COLO668 (cell line): ENCODE data around the gene HDAC4.
"Not testable (repeated sequence)": the region's sequence is repeated elsewhere in the genome, so short reads cannot be mapped to it uniquely, and the experiment has no call there.

ENCODE experiments used
- DNase-seq: peaks from one replicate; lab custom pipeline; 2025; ENCODE audit not compliant: unreplicated experiment; lab: John Stamatoyannopoulos, UW

Gene HDAC4

DNA sequence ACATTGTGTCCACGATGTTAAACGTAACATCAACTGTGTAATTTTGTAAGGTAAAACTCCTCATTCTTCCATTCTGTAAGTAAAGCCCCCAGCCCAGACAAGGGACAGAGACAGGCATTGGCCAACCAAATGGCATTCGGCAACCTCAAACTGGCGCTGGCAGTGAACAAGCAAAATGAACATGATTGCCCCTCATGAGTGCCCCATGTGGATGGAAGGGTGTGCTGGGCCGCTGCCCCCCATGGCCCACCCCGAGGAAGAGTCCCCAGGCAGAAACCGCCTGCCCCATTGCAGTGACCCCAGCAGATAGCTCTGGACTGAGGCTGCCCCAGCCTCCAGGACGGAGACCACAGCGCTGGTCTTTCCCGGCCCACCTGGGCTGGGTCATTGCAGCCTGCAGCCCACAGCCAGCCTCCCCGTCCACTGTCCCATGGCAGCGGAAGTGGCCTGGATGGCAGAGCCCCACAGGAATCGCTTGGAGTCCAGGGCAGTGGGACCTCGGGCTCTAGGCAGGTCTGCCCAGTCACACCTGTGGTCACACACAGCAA, 220.2 kb downstream of the HDAC4 start:
- DNase-seq = no peak

GRCh38 chr2:239179851-239180371, 220.9 kb downstream of the HDAC4 start:
- DNase-seq = no peak

DNA sequence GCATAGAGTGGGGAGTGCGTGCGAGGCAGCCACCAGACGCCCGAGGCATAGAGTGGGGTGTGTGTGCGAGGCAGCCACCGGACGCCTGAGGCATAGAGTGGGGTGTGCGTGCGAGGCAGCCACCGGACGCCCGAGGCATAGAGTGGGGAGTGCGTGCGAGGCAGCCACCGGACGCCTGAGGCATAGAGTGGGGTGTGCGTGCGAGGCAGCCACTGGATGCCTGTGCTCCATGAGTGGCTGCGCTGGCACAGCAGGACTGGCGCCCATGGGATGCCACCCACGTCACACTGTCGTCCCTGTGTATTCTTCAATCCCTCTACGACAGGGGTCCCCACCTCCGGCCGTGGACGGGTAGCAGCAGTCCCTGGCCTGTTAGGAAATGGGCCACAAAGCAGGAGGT, 221.9 kb downstream of the HDAC4 start:
- DNase-seq = no peak

DNA sequence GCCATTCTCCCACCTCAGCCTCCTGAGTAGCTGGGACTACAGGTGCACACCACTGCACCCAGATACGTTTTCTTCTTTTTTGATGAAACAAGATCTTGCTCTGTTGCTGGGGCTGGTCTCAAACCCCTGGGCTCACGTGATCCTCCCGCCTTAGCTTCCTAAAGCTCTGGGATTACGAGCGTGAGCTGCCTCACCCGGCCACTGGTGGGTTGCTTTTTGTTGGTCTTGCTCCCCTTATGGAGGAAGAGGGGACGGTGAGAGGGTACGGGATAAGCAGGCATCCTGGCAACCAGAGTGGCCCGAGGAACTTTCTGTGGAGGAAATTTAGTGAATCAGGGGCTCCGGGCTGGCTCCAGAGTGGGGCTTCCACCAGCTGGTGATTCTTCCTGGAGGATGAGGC, 222.3 kb downstream of the HDAC4 start:
- DNase-seq = no peak

DNA sequence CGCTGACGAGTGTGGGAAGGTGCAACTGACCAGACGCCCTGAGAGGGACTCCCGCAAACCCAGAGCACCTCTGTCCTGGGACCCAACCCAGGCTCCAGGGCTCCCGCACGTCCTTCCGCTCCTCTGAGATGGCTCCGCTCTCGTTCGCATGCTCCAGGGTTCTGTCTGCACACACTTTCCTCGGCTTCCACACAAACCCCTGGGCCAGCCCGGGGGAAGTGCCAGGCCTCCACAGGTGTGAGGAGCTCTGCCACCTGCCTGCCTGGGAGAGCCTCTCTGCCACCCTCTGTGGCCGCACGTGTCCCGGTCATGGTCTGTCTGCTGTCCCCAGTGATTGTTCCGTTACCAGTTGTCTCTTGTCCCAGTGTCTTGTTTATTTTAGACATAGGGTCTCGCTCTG, 222.9 kb downstream of the HDAC4 start:
- no peak for DNase-seq

- no peak for DNase-seq
Measured at GRCh38 chr2:239177325-239177724, 223.5 kb downstream of the HDAC4 start.

DNA sequence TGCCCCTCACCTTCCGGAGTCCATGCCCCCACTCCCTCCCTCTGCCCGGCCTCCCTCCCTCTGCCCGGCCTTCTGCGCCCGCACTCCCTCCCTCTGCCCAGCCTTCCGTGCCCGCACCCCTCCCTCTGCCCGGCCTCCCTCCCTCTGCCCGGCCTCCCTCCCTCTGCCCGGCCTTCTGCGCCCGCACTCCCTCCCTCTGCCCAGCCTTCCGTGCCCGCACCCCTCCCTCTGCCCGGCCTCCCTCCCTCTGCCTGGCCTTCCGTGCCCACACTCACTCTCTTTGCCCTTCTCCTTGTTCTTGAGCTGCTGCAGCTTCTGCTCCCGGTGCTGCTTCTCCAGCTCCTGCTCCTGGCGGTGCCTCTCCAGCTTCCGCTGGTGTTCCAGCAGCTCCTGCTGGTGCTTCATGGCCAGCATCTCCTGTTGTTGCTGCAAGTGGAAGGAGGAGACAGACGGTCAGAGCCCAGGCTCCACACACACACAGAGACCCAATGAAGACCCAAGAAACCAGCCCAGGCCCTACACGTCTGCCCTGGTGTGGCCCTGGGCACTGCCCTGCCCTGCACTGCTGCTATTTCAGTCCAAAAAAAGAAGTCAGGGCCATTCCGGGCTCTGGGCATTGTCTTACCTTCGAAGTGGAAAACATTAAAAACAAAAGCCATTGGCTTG, 224.5 kb downstream of the HDAC4 start:
- DNase-seq = not testable (repeated sequence)

- no peak for DNase-seq
Measured at GRCh38 chr2:239175181-239175580, 225.6 kb downstream of the HDAC4 start.

- DNase-seq = no peak
Measured at GRCh38 chr2:239173301-239173700, 227.5 kb downstream of the HDAC4 start.

- DNase-seq = no peak
Measured at GRCh38 chr2:239171643-239172042, 229.2 kb downstream of the HDAC4 start.

DNA sequence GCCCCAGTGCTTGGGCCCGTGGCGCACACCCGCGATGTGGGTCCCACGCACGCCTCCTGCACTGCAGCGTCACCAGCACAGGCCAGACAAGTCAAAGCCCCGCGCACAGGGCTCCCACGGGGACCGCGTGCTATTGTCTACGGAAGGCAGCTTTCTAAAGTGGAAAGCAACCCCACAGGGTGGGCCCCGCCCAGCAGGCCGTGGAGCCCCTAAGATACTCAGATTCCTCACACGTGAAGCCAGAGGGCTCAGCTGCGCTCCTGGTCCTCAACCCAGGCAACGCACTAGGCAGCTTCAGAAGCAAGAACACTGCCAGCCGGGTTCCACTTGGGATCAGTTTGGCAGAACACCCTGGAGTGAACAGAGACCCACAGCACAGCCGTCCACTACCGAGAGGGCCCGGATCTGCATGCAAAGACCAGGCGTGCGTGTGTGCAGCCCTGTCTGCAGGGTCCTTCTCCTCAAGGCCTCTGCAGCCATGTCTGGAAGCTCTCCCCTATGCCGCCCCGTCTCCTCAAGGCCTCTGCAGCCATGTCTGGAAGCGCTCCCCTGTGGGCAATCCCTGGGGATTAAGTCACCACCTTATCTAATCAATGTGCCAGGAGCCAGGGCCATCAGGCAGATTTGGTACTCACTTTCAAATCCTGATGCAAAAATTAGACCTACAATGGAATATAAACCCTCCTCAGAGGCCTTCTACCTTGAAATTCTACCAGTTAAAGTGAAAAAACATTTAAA, 231.3 kb downstream of the HDAC4 start:
- no peak for DNase-seq

GRCh38 chr2:239168575-239168974, 232.2 kb downstream of the HDAC4 start:
- no peak for DNase-seq

- no peak for DNase-seq
Measured at GRCh38 chr2:239167766-239168444, 232.9 kb downstream of the HDAC4 start.

DNA sequence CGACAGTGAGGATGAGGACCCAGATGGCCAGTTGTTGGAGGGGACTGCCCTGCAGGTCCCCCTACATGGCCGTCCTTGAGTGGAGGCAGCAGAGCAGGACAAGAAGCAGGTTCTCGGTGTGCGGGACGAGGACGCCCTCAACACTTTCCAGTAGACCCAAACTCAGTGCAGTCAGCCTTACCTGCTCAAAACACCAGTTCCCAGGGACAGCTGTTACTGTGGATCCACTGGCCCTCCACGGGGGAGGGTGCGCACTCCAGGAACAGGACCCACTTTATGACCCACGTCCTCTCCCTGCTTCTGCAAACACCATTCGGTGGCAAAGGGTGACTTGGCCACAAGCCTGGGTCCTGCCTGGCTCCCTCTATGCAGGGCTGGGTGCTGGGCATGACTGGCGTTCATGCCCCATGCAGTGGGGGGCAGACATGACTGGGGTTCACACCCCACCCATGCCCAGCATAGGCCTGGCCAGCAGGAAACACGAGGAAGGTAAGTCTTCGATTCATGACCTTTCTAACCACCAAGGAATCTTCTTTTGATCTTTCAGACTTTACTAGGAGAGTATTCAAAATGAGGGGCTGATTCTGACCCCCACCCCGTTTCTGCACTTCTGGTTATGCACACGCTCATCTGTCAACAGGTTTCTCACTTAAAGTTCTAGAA, 233.7 kb downstream of the HDAC4 start:
- no peak for DNase-seq

- no peak for DNase-seq
Measured at GRCh38 chr2:239166201-239166834, 234.5 kb downstream of the HDAC4 start.

GRCh38 chr2:239165206-239165831, 235.5 kb downstream of the HDAC4 start:
- DNase-seq = no peak

GRCh38 chr2:239164335-239164871, 236.4 kb downstream of the HDAC4 start:
- no peak for DNase-seq

GRCh38 chr2:239163688-239164334, 237.0 kb downstream of the HDAC4 start:
- DNase-seq = no peak

DNA sequence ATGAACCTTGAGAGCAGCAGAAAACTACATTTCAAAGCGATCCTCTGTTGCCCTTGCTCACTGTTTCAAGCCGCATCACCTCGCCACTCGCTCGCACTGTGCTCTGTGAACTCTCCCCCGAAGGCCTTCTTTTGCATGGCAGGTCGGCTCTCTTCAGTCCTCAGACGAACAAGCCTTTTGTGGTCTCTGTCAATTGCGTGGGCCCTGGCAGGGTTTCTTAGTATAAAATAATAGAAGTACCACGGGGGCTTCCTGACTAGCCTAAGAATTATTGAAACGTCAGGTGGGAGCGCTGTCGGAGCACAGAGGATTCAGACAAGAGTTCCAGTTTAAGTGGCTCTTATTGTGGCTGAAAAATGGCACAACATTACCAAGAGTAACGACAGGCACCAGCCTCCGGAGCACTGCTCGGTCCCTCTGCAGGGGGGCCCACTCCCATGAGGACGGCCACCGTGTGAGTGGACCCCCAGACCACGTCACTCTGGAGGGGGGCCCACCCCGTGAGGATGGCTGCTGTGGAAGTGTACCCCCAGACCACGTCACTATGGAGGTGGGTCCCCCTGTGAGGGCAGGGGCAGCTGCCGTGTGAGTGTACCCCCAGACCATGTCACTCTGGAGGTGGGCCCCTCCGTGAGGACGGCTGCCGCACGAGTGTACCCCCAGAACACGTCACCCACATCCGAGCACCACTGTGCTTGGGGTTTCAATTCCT, 237.7 kb downstream of the HDAC4 start:
- no peak for DNase-seq
